Activated CD8-positive, alpha-beta memory T cell treated with anti-CD3 and anti-CD28 coated beads, Interleukin-2, amount 10 ng/mL, durations not matched to agents 7 days and 5 days (primary cell): ENCODE data around the gene GJB6. TPM values are rescaled to one million over a fixed set of nuclear protein-coding genes. Genes with fewer than 3 reads are reported as not detected.

Experiments
- ATAC-seq: fragments of 150-1000 bp; cut with Tn5 transposase; one replicate; pipeline ENCODE4 v1.10.0; 2021; ENCODE audit warnings: moderate library complexity
- CTCF ChIA-PET: fragments of 350-600 bp; sonication (Branson Sonifier 250); formaldehyde crosslinking; loops from one replicate; lab custom pipeline; 2021; ENCODE audit warnings: antibody characterized with exemption; lab: Charles Lee
- DNase-seq: peaks from one replicate; pipeline ENCODE4 v3.0.0-alpha.2; 2020
- H3K27ac Mint-ChIP-seq: one replicate; pipeline ENCODE4 v1.8.0; 2021; ENCODE audit warnings: mild to moderate bottlenecking, mixed read lengths
- H3K27me3 Mint-ChIP-seq: one replicate; pipeline ENCODE4 v1.8.0; 2021; ENCODE audit warnings: mixed read lengths
- H3K36me3 Mint-ChIP-seq: one replicate; pipeline ENCODE4 v1.8.0; 2021; ENCODE audit warnings: mild to moderate bottlenecking, mixed read lengths
- H3K4me1 Mint-ChIP-seq: one replicate; pipeline ENCODE4 v1.8.0; 2021; ENCODE audit warnings: mixed read lengths
- H3K4me3 Mint-ChIP-seq: one replicate; pipeline ENCODE4 v1.8.0; 2021; ENCODE audit warnings: mild to moderate bottlenecking, moderate library complexity, mixed read lengths
- H3K9me3 Mint-ChIP-seq: one replicate; pipeline ENCODE4 v1.8.0; 2022; ENCODE audit warnings: low read depth, mixed read lengths
- total RNA-seq, 2 experiments: library from RNA; stranded (reverse); gene quantifications; one replicate each; pipeline ENCODE4 v1.2.3, GENCODE V29; 2021

The GJB6 gene
- total RNA-seq, 2 experiments from 2014 or later: 4.8 to 11.0 TPM

- H3K36me3 Mint-ChIP-seq: no peaks in the 10 kb centered on the region
- H3K4me1 Mint-ChIP-seq: peaks cover 22% of the 10 kb centered on the region
- no peak overlapping the region for H3K27ac Mint-ChIP-seq
- no peak overlapping the region for H3K4me3 Mint-ChIP-seq
- CTCF ChIA-PET: interaction anchor here (3.3 kb wide), 1 partner anchor 9 kb away, joined by 23 read pairs; no protein-coding TSS in a partner anchor
- no peaks in the 10 kb centered on the region for H3K9me3 Mint-ChIP-seq
- H3K27me3 Mint-ChIP-seq: peaks cover 43% of the 10 kb centered on the region
- DNase-seq (no peak), ATAC-seq (no peak)
Observed at GRCh38 chr13:20190481-20191310, 41.4 kb downstream of the GJB6 start.

DNA sequence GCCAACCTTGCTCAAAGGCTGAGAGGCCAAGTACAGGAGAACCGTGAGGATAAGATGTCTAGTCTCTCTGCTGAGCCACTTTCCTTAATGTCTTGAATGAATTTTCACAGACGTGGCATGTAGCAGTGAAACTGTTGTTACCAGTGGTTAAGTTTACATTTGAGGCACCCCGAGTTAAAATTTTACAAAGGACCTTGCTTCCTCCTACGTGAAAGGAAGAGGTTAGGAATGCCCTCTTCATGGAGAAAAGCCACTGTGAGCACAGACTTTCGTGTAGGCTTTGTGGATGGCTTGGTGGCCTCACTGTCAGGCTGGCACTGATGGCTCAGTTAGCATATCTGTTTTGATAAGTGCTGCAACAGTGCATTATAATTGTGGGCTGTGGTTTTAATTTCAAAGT lies 42.0 kb downstream of the GJB6 start:
- DNase-seq (no peak), ATAC-seq (no peak)
- Mint-ChIP-seq H3K27ac (no peak overlapping the region), H3K36me3 (no peaks in the 10 kb centered on the region), H3K4me1 (peaks cover 22% of the 10 kb centered on the region), H3K27me3 (peaks cover 39% of the 10 kb centered on the region), H3K9me3 (no peaks in the 10 kb centered on the region), H3K4me3 (no peak overlapping the region)
- CTCF ChIA-PET: interaction anchor here (0.6 to 3.3 kb wide), 2 partner anchors 8 to 27 kb away, joined by 3 to 23 read pairs; no protein-coding TSS in a partner anchor

DNA sequence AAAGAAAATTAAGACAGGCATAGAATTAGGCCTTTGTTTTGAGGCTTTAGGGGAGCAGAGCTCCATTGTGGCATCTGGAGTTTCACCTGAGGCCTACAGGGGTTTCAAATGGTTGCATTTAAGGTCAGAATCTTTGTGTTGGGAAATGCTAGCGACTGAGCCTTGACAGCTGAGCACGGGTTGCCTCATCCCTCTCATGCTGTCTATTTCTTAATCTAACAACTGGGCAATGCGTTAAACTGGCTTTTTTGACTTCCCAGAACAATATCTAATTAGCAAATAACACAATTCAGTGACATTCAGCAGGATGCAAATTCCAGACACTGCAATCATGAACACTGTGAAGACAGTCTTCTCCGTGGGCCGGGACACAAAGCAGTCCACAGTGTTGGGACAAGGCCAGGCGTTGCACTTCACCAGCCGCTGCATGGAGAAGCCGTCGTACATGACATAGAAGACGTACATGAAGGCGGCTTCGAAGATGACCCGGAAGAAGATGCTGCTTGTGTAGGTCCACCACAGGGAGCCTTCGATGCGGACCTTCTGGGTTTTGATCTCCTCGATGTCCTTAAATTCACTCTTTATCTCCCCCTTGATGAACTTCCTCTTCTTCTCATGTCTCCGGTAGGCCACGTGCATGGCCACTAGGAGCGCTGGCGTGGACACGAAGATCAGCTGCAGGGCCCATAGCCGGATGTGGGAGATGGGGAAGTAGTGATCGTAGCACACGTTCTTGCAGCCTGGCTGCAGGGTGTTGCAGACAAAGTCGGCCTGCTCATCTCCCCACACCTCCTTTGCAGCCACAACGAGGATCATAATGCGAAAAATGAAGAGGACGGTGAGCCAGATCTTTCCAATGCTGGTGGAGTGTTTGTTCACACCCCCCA lies 43.2 kb downstream of the GJB6 start:
- Mint-ChIP-seq H3K9me3 (no peaks in the 10 kb centered on the region), H3K4me3 (no peak overlapping the region), H3K27ac (no peak overlapping the region), H3K36me3 (no peaks in the 10 kb centered on the region), H3K27me3 (peaks cover 31% of the 10 kb centered on the region), H3K4me1 (peaks cover 11% of the 10 kb centered on the region)
- DNase-seq (no peak), ATAC-seq (no peak)
- CTCF ChIA-PET: interaction anchor here (0.7 to 1.8 kb wide), 2 partner anchors 8 to 9 kb away, joined by 3 to 9 read pairs; no protein-coding TSS in a partner anchor

GRCh38 chr13:20186771-20187170 lies 45.3 kb downstream of the GJB6 start:
- H3K36me3 Mint-ChIP-seq: no peaks in the 10 kb centered on the region
- DNase-seq (no peak), ATAC-seq (no peak)
- H3K4me3 Mint-ChIP-seq: no peak overlapping the region
- peaks cover 34% of the 10 kb centered on the region for H3K27me3 Mint-ChIP-seq
- CTCF ChIA-PET: interaction anchor here (1.2 to 1.8 kb wide), 2 partner anchors 11 to 13 kb away, joined by 3 to 9 read pairs; no protein-coding TSS in a partner anchor
- H3K4me1 Mint-ChIP-seq: peaks cover 2% of the 10 kb centered on the region
- H3K27ac Mint-ChIP-seq: no peak overlapping the region
- no peaks in the 10 kb centered on the region for H3K9me3 Mint-ChIP-seq

GRCh38 chr13:20185366-20186056 lies 46.6 kb downstream of the GJB6 start:
- Mint-ChIP-seq H3K9me3 (no peaks in the 10 kb centered on the region), H3K27me3 (peaks cover 34% of the 10 kb centered on the region), H3K4me3 (no peak overlapping the region), H3K27ac (no peak overlapping the region), H3K4me1 (no peaks in the 10 kb centered on the region), H3K36me3 (no peaks in the 10 kb centered on the region)
- DNase-seq: no peak
- CTCF ChIA-PET: interaction anchor here (0.6 to 4.0 kb wide), 6 partner anchors 9 to 426 kb away, joined by 3 to 17 read pairs (median 4); no protein-coding TSS in a partner anchor
- ATAC-seq: no peak

DNA sequence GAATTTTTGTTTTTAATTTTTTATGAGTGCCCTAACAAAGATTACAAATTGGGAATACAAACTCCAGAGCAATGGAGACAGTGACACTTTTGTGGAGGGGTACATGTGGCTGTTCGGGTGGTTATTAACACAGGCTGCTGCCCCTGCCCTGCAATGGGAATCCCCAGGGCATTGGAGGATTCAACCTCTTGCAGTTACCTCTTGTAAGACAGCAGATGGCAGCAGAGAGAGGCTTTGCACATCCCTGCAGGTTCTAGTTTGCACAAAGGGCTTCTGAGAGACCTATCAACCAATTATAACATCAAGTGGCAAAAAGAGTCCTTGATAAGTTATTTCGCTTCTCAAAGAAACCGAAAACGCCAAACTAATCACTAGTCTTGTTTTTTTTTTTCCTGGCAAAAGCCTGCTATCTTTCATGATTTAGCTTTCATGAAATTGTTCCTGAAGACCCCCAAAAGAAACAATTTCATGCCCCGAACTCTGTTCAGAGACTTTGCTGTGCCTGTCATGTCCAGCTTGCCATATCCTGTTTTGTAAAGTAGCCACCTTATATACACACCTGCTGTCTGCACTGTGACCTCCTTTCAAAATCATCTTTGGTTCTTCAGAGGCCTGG lies 49.8 kb downstream of the GJB6 start:
- no peaks in the 10 kb centered on the region for H3K36me3 Mint-ChIP-seq

DNA sequence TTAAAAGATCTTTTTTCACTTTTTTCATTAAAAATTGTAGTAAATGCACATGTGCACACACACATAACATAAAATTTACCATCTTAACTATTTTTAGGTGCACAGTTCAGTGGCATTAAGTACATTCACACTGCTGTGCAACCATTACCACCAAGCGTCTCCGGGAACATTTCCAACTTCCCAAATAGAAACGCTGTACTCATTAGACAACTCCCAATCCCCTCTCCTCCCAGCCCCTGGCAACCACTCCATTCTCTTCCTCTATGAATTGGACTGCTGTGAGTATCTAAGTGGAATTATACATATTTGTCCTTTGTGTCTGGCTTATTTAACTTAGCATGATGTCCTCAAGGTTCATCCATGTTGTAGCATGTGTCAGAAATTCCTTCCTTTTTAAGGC lies 50.9 kb downstream of the GJB6 start:
- DNase-seq (no peak), ATAC-seq (no peak)
- no peak overlapping the region for H3K4me3 Mint-ChIP-seq
- H3K27ac Mint-ChIP-seq: no peak overlapping the region
- no peaks in the 10 kb centered on the region for H3K9me3 Mint-ChIP-seq
- H3K4me1 Mint-ChIP-seq: no peaks in the 10 kb centered on the region
- H3K36me3 Mint-ChIP-seq: no peaks in the 10 kb centered on the region
- peaks cover 69% of the 10 kb centered on the region for H3K27me3 Mint-ChIP-seq
- CTCF ChIA-PET: interaction anchor here (0.6 to 4.0 kb wide), 4 partner anchors 10 to 526 kb away, joined by 3 to 23 read pairs (median 12); partner anchors contain the start of gene GJB2

More for the DNA sequence above, 49.8 kb downstream of the GJB6 start:
- CTCF ChIA-PET: interaction anchor here (1.3 to 4.0 kb wide), 3 partner anchors 9 to 37 kb away, joined by 6 to 23 read pairs (median 17); partner anchors contain the start of gene GJB2
- no peak overlapping the region for H3K4me3 Mint-ChIP-seq
- peaks cover 59% of the 10 kb centered on the region for H3K27me3 Mint-ChIP-seq
- no peaks in the 10 kb centered on the region for H3K4me1 Mint-ChIP-seq
- H3K27ac Mint-ChIP-seq: no peak overlapping the region
- H3K9me3 Mint-ChIP-seq: no peaks in the 10 kb centered on the region
- peak; percentile 83 for ATAC-seq
- peak; percentile 64 for DNase-seq

DNA sequence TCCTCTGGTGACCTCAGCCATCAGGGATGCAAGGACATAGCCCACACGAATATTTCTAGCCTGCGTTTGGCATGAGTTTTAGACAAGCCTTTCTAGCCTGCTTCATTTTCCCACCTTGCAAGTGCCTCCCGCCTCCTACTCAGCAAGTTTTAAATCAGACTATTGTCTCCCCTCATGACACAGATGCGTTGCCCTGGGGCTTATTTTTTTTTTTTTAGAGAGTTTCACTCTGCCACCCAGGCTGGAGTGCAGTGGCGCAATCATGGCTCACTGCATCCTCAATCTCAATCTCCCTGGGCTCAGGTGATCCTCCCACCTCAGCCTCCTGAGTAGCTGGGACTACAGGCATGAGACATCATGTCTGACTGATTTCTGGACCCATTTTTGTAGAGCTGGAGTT lies 54.0 kb downstream of the GJB6 start:
- Mint-ChIP-seq H3K27me3 (peaks cover 93% of the 10 kb centered on the region), H3K4me1 (peaks cover 16% of the 10 kb centered on the region), H3K4me3 (no peak overlapping the region), H3K36me3 (no peaks in the 10 kb centered on the region), H3K27ac (no peak overlapping the region), H3K9me3 (no peaks in the 10 kb centered on the region)
- CTCF ChIA-PET: interaction anchor here (2.4 kb wide), 1 partner anchor 19 kb away, joined by 9 read pairs; no protein-coding TSS in a partner anchor
- DNase-seq (no peak), ATAC-seq (no peak)

DNA sequence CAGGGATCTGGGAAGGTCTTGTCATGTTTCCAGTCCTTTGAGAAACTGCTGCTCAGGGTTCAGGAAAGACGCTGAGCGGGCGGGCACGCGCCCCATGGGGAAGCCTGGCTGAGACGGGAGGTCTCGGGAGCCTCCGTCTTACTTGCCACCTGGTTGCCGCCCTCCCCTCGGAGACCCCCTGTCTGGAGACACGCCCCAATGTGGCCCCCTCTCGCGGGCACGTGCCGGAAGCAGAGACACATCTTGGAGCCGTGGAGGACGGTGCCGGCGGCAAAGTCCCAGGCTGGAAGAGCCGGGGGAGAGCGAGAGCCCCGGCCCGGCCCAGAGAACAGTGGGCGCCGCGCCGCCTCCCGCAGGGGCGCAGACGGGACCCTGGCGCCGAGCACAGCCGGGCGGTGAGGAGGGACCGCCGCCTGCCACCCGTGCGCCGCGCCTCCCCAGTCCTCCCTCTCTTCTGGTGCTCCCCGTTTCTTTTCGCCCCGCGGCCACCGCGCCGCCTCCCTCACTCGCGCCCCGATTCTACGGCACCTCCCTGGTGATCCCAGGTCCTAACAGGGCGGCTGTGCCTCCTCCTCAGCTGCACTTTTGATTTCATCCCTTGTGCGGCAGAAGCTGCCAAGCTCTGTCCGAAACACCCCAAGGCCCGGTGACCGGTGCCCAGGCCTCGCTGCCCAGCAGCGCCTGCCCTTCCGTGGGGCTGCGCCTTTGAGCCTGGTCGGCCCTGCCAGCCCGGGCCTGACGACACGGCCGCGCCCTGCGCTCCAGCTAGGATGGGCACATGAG lies 54.9 kb downstream of the GJB6 start:
- peaks cover 18% of the 10 kb centered on the region for H3K4me1 Mint-ChIP-seq
- no peaks in the 10 kb centered on the region for H3K36me3 Mint-ChIP-seq
- CTCF ChIA-PET: interaction anchor here (1.3 kb wide), 1 partner anchor 314 kb away, joined by 3 read pairs; no protein-coding TSS in a partner anchor
- H3K9me3 Mint-ChIP-seq: no peaks in the 10 kb centered on the region
- ATAC-seq (no peak), DNase-seq (no peak)
- no peak overlapping the region for H3K4me3 Mint-ChIP-seq
- peaks cover 94% of the 10 kb centered on the region for H3K27me3 Mint-ChIP-seq
- H3K27ac Mint-ChIP-seq: no peak overlapping the region

DNA sequence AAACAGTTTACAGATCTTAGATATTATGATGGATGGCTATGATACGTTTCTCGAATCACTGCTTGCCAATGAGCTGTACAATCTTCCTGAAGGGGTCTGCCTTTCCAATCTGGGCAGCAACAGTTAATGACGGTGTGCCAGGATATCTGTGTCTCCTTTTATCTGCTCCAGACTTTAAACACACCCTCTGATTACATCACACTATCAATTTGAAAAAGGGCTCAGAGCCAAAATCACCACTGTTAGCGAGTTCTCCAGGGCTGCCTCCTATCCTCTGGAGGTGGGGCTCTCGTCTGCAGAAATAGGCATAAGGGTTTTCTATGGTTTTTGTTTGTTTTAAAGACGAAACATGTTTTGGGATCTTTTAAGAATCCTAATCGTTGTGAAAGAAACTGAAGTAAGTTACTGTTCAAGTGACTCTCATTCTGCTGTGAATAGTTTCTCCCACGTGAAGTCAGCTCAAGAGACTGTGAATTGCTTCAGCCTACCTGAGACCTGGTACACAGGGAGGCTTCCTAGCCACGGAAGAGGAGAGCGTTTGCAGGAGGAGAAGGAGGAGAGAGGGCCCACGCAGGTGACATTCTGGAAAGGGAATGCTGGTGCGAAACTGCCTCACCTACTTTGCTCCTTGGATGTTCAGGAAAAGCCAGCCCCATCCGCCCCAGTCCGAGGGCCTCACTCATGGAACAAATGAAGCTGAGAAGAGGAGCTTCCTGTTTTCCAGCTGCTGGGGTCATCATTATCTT lies 56.0 kb downstream of the GJB6 start:
- DNase-seq (no peak), ATAC-seq (no peak)
- H3K27ac Mint-ChIP-seq: no peak overlapping the region
- no peak overlapping the region for H3K4me3 Mint-ChIP-seq
- H3K27me3 Mint-ChIP-seq: peaks cover 90% of the 10 kb centered on the region
- H3K36me3 Mint-ChIP-seq: no peaks in the 10 kb centered on the region
- H3K9me3 Mint-ChIP-seq: no peaks in the 10 kb centered on the region
- CTCF ChIA-PET: interaction anchor here (0.7 to 1.3 kb wide), 2 partner anchors 191 to 316 kb away, joined by 3 read pairs; no protein-coding TSS in a partner anchor
- H3K4me1 Mint-ChIP-seq: peaks cover 18% of the 10 kb centered on the region

DNA sequence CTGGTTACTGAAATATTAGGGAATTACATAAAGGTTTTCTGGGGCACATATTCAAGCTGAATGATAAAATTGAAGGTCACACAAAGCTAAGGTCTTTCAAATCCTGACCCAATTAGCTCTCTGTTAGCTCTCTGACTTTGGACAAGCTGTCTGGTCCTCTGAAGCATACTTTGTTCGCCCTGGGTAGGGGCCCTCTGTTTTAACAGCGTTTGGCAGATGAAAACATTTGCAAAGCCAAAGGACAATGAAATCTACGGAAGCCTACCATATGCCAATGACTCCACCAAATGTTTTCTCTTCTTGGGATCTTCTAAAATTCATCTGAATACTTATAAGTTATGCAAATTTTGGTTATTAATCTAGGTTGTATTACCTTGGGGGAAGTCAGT lies 56.7 kb downstream of the GJB6 start:
- no peak for ATAC-seq
- Mint-ChIP-seq H3K36me3 (no peaks in the 10 kb centered on the region), H3K9me3 (no peaks in the 10 kb centered on the region), H3K4me3 (no peak overlapping the region), H3K4me1 (peaks cover 18% of the 10 kb centered on the region), H3K27me3 (peaks cover 88% of the 10 kb centered on the region), H3K27ac (no peak overlapping the region)
- CTCF ChIA-PET: interaction anchor here (0.7 to 1.8 kb wide), 3 partner anchors 10 to 191 kb away, joined by 3 to 4 read pairs (median 4); no protein-coding TSS in a partner anchor
- DNase-seq: no peak
